H1 (cell line): ENCODE results near the gene FAM83F. TPM values are rescaled to one million over a fixed set of nuclear protein-coding genes. Genes with fewer than 3 reads are reported as not detected.

Experiments
- CTCF ChIA-PET: fragments of 300-600 bp; sonication (Branson Sonifier 250); formaldehyde crosslinking; loops from one replicate; lab custom pipeline; 2021; ENCODE audit not compliant: partially characterized antibody; lab: Charles Lee
- POLR2A ChIA-PET: fragments of 300-600 bp; sonication (Branson Sonifier 250); formaldehyde crosslinking; loops from one replicate; lab custom pipeline; 2021; ENCODE audit warnings: inconsistent platforms; ENCODE audit not compliant: partially characterized antibody; lab: Charles Lee
- DNase-seq, 2 experiments: peaks; one replicate each; pipeline versions ENCODE4 v3.0.0 to v3.0.0-alpha.2; 2010 to 2022; ENCODE audit warnings: low spot score in 2 of 2, low read depth in 1 of 2, mixed read lengths in 1 of 2
- FAIRE-seq: peaks from 2 replicates; lab custom pipeline; 2011; peaks lifted over from hg19 to GRCh38; lab: Jason Lieb, UNC
- H2AFZ ChIP-seq: 2 replicates; pipeline ENCODE4 v1.8.1; 2012; ENCODE audit warnings: low read length, inconsistent platforms
- H2AK5ac ChIP-seq: 2 replicates; pipeline ENCODE4 v1.6.1; 2013; ENCODE audit warnings: low read depth, low read length
- H2BK120ac ChIP-seq: replicated peaks from 2 replicates; pipeline ENCODE3; 2013; ENCODE audit warnings: low read depth, low read length, inconsistent platforms
- H2BK12ac ChIP-seq: 2 replicates; pipeline ENCODE4 v1.6.1; 2013; ENCODE audit warnings: low read depth, low read length
- H2BK15ac ChIP-seq: 2 replicates; pipeline ENCODE4 v1.6.1; 2013; ENCODE audit warnings: low read length
- H2BK20ac ChIP-seq: 2 replicates; pipeline ENCODE4 v1.6.1; 2013; ENCODE audit warnings: low read length
- H2BK5ac ChIP-seq: 2 replicates; pipeline ENCODE4 v1.6.1; 2013; ENCODE audit warnings: low read depth, low read length
- H3K14ac ChIP-seq: 2 replicates; pipeline ENCODE4 v1.6.1; 2013; ENCODE audit warnings: inconsistent platforms; ENCODE audit not compliant: insufficient read length
- H3K18ac ChIP-seq: 2 replicates; pipeline ENCODE4 v1.6.1; 2013; ENCODE audit warnings: low read length; ENCODE audit errors: extremely low read depth
- H3K23ac ChIP-seq: 2 replicates; pipeline ENCODE4 v1.6.1; 2013; ENCODE audit warnings: inconsistent platforms; ENCODE audit not compliant: insufficient read length
- H3K23me2 ChIP-seq: 2 replicates; pipeline ENCODE4 v1.6.1; 2013; ENCODE audit warnings: low read depth, low read length
- H3K27ac ChIP-seq: 2 replicates; pipeline ENCODE4 v1.6.1; 2011; ENCODE audit warnings: low read depth, low read length, inconsistent platforms
- H3K27me3 ChIP-seq, 4 experiments: replicated peaks in 1 of 4; 1 replicate in 1 of 4; 2 replicates in 3 of 4; pipeline versions ENCODE4 v1.6.1 to v1.8.1; 2011 to 2013; ENCODE audit warnings: low read length in 3 of 4, mild to moderate bottlenecking in 3 of 4, inconsistent platforms in 2 of 4, mixed read lengths in 2 of 4, moderate library complexity in 1 of 4; ENCODE audit not compliant: control insufficient read depth in 3 of 4, insufficient read depth in 3 of 4; ENCODE audit errors: extremely low read depth in 1 of 4
- H3K36me3 ChIP-seq, 4 experiments: 2 replicates each; pipeline versions ENCODE4 v1.6.1 to v1.8.1; 2011 to 2013; ENCODE audit warnings: mild to moderate bottlenecking in 4 of 4, low read length in 3 of 4, moderate library complexity in 2 of 4, control low read depth in 1 of 4, inconsistent platforms in 1 of 4; ENCODE audit not compliant: insufficient read depth in 4 of 4, control insufficient read depth in 2 of 4
- H3K4ac ChIP-seq: replicated peaks from 2 replicates; pipeline ENCODE3; 2013; ENCODE audit warnings: low read length, low read depth, mixed read lengths, inconsistent platforms; ENCODE audit not compliant: insufficient read length
- H3K4me1 ChIP-seq, 4 experiments: replicated peaks in 1 of 4; 1 replicate in 1 of 4; 2 replicates in 3 of 4; pipeline versions ENCODE4 v1.6.1 to v1.8.1; 2011 to 2013; ENCODE audit warnings: low read length in 3 of 4, inconsistent platforms in 2 of 4, mixed read lengths in 1 of 4; ENCODE audit not compliant: insufficient read depth in 4 of 4, control insufficient read depth in 3 of 4
- H3K4me2 ChIP-seq, 2 experiments: 2 replicates each; pipeline versions ENCODE4 v1.6.1 to v1.8.1; 2011 to 2013; ENCODE audit warnings: low read depth in 2 of 2, low read length in 2 of 2, control low read depth in 1 of 2, inconsistent platforms in 1 of 2, mild to moderate bottlenecking in 1 of 2; ENCODE audit not compliant: insufficient read depth in 1 of 2
- H3K4me3 ChIP-seq, 4 experiments: fragments of 200-600, 300-600 bp in 1 of 4; sonication (generic), shearing (Covaris generic), sonication (Bioruptor Twin) in 1 of 4; 2 replicates each; pipeline versions ENCODE4 v1.5.1 to v1.8.1; 2011 to 2016; ENCODE audit warnings: low read length in 4 of 4, low read depth in 3 of 4, control low read depth in 2 of 4, inconsistent platforms in 2 of 4, mild to moderate bottlenecking in 2 of 4, mixed read lengths in 1 of 4, moderate library complexity in 1 of 4; ENCODE audit not compliant: insufficient read depth in 2 of 4; ENCODE audit errors: extremely low read depth in 1 of 4
- H3K56ac ChIP-seq: replicated peaks from 2 replicates; pipeline ENCODE3; 2013; ENCODE audit warnings: low read depth, mild to moderate bottlenecking, mixed read lengths, low read length, inconsistent platforms; ENCODE audit not compliant: insufficient read length
- H3K79me1 ChIP-seq: 2 replicates; pipeline ENCODE4 v1.6.1; 2013; ENCODE audit warnings: low read depth, low read length, control low read depth
- H3K79me2 ChIP-seq, 2 experiments: 2 replicates each; pipeline versions ENCODE4 v1.6.1 to v1.8.1; 2012 to 2013; ENCODE audit warnings: low read length in 2 of 2, mild to moderate bottlenecking in 2 of 2, inconsistent platforms in 1 of 2; ENCODE audit not compliant: insufficient read depth in 2 of 2, control insufficient read depth in 1 of 2
- H3K9ac ChIP-seq, 4 experiments: replicated peaks in 1 of 4; 1 replicate in 1 of 4; 2 replicates in 3 of 4; pipeline versions ENCODE4 v1.6.1 to v1.8.1; 2011 to 2013; ENCODE audit warnings: low read depth in 3 of 4, low read length in 3 of 4, control low read depth in 2 of 4, mild to moderate bottlenecking in 2 of 4, moderate library complexity in 2 of 4, inconsistent platforms in 1 of 4; ENCODE audit errors: extremely low read depth in 1 of 4
- H3K9me3 ChIP-seq, 2 experiments: 2 replicates each; pipeline versions ENCODE4 v1.6.1 to v1.8.1; 2012 to 2013; ENCODE audit warnings: mild to moderate bottlenecking in 2 of 2, moderate library complexity in 2 of 2, control low read depth in 1 of 2, inconsistent platforms in 1 of 2, low read depth in 1 of 2, low read length in 1 of 2, mixed read lengths in 1 of 2; ENCODE audit not compliant: insufficient read depth in 2 of 2
- H4K20me1 ChIP-seq, 2 experiments: replicated peaks in 1 of 2; 2 replicates each; pipeline versions ENCODE3 to v1.8.1; 2011 to 2013; ENCODE audit warnings: inconsistent platforms in 2 of 2, low read length in 2 of 2, mild to moderate bottlenecking in 1 of 2; ENCODE audit not compliant: insufficient read depth in 2 of 2, control insufficient read depth in 1 of 2
- H4K5ac ChIP-seq: 2 replicates; pipeline ENCODE4 v1.6.1; 2013; ENCODE audit warnings: low read length, low read depth, mixed read lengths, inconsistent platforms; ENCODE audit not compliant: insufficient read length
- H4K8ac ChIP-seq: 2 replicates; pipeline ENCODE4 v1.8.0; 2013; ENCODE audit warnings: mild to moderate bottlenecking, moderate library complexity, low read length, inconsistent platforms; ENCODE audit not compliant: insufficient read depth; ENCODE audit errors: extremely low read depth
- H4K91ac ChIP-seq: replicated peaks from 2 replicates; pipeline ENCODE3; 2013; ENCODE audit warnings: low read length, mixed read lengths, inconsistent platforms; ENCODE audit not compliant: insufficient read length
- GTF2F1 ChIP-seq: IDR thresholded peaks from 2 replicates; pipeline ENCODE4 v1.6.1; 2012; ENCODE audit warnings: low read depth, low read length, improper control_type of control experiment, borderline replicate concordance
- JUN ChIP-seq: IDR thresholded peaks from 2 replicates; pipeline ENCODE4 v1.6.1; 2011; ENCODE audit warnings: low read depth, mild to moderate bottlenecking, improper control_type of control experiment, low read length
- RNF2 ChIP-seq: fragments of 200-900, 300-1000 bp; sonication (generic); IDR thresholded peaks from 2 replicates; pipeline ENCODE4 v1.7.1; 2016; ENCODE audit warnings: borderline replicate concordance, low read depth, mild to moderate bottlenecking, antibody characterized with exemption, low read length; ENCODE audit not compliant: poor library complexity, severe bottlenecking; ENCODE audit errors: missing control alignments
- SRF ChIP-seq: IDR thresholded peaks from 2 replicates; pipeline ENCODE4 v1.6.1; 2011; ENCODE audit warnings: mild to moderate bottlenecking, low read depth, low read length, moderate library complexity
- WGBS, 2 experiments: shearing (Covaris generic) in 1 of 2; methylation state at CpG; one replicate each; pipeline versions ENCODE4 v1.1.6 to v1.1.7; 2013 to 2015; ENCODE audit warnings: low lambda C conversion rate in 2 of 2, mixed read lengths in 2 of 2, inconsistent platforms in 1 of 2, low coverage in 1 of 2, missing lambda C conversion rate in 1 of 2; ENCODE audit not compliant: insufficient replicate concordance in 2 of 2, insufficient coverage in 1 of 2, insufficient read length in 1 of 2; ENCODE audit errors: extremely low coverage in 1 of 2, missing lambda C conversion rate in 1 of 2; 5-methylcytosine and 5-hydroxymethylcytosine counted together
- polyA plus RNA-seq, 7 experiments: library from polyadenylated mRNA; depleted of rRNA in 3 of 7; stranded (reverse) in 5 of 7; unstranded in 2 of 7; fragments of >200 nt in 5 of 7; fragments of 200-250 nt in 2 of 7; gene quantifications; 1 replicate in 5 of 7; 2 replicates in 1 of 7; 4 replicates in 1 of 7; pipeline versions ENCODE4 v1.2.1 to v1.2.3, GENCODE V29; 2011 to 2013; ENCODE audit warnings: missing spikeins in 2 of 7, mixed read lengths in 2 of 7
- total RNA-seq: library from RNA; stranded (reverse); fragmentation: NEBNext Ultra II Directional; extraction: Animal tissue kit (Norgen Biotek cat#: 25700); gene quantifications from 2 replicates; pipeline ENCODE4 v1.2.1, GENCODE V29; 2021

The FAM83F gene
- total and polyA plus RNA-seq, 2 of the 8 experiments (the other 6 are each of a cell fraction or from before 2014, with no cell fraction given), result 8.6 to 18.9 TPM

- Histone ChIP-seq H3K4me3 (no peak overlapping the region), H3K36me3 (no peaks in the 10 kb centered on the region), H3K4ac (no peak overlapping the region), H3K9ac (no peak overlapping the region), H4K5ac (no peak overlapping the region), H2AK5ac (no peak overlapping the region), H2AFZ (no peak overlapping the region), H2BK5ac (no peak overlapping the region), H3K79me1 (no peaks in the 10 kb centered on the region), H3K27ac (no peak overlapping the region), H3K4me2 (no peak overlapping the region), H2BK120ac (no peak overlapping the region), H3K9me3 (no peaks in the 10 kb centered on the region), H3K18ac (no peak overlapping the region), H3K27me3 (no peaks in the 10 kb centered on the region; a peak in 2 of 7 replicates), H3K79me2 (no peaks in the 10 kb centered on the region), H4K8ac (no peak overlapping the region), H3K56ac (no peak overlapping the region), H2BK12ac (no peak overlapping the region), H4K91ac (no peak overlapping the region), H3K14ac (no peak overlapping the region), H4K20me1 (no peaks in the 10 kb centered on the region), H3K23me2 (no peaks in the 10 kb centered on the region; the same call in 1 of the 2 replicates), H2BK20ac (no peak overlapping the region), H3K4me1 (no peaks in the 10 kb centered on the region; a peak in 1 of 7 replicates), H2BK15ac (no peak overlapping the region), H3K23ac (no peak overlapping the region)
- FAIRE-seq, result no peak
- ChIA-PET CTCF (interaction anchor here (1.2 to 4.1 kb wide), 8 partner anchors 8 to 438 kb away, joined by 3 to 18 read pairs (median 5); no protein-coding TSS in a partner anchor), POLR2A (no interaction called here)
- no peak for DNase-seq
- WGBS, 2 experiments, result 87% methylated on average over 9 of the region's 9 CpGs; no CpG with 5 or more reads in 1 of the 2 experiments
- TF ChIP-seq SRF (no peak), JUN (no peak), GTF2F1 (no peak), RNF2 (no peak)
Observed at GRCh38 chr22:39967103-39967829, 27.5 kb upstream of the FAM83F start.
